ENCODE data around the gene HDHD3. TPM values are rescaled to one million over a fixed set of nuclear protein-coding genes. Genes with fewer than 3 reads are reported as not detected.
"Not testable (repeated sequence)": the region's sequence is repeated elsewhere in the genome, so short reads cannot be mapped to it uniquely, and the experiment has no call there.

HDHD3 gene
- total RNA-seq, 1 experiment from 2014 or later: 15.7 TPM

- ChIA-PET CTCF (interaction anchor here (1.0 kb wide), 1 partner anchor 273 kb away, joined by 3 read pairs; no protein-coding TSS in a partner anchor), POLR2A (no interaction called here)
- ATAC-seq (no peak), DNase-seq (ENCODE audit: low spot score) (no peak)
- no peaks in the 10 kb centered on the region for H3K9me3 Mint-ChIP-seq
- TF ChIP-seq AR (CRISPR knock-in tag; IDR thresholded peaks at IDR 0.05): no peak
- 0 out of 2 replicates have a peak, but pooled peaks have one; percentile 14 for TF ChIP-seq GABPB1 (CRISPR knock-in tag; IDR thresholded peaks at IDR 0.05)
- no peaks in the 10 kb centered on the region; the same call in 1 of the 2 replicates for H3K27me3 Mint-ChIP-seq (ENCODE audit: low read depth)
- H3K27ac Mint-ChIP-seq: no peak overlapping the region
- H3K4me3 Mint-ChIP-seq: no peak overlapping the region
- no peaks in the 10 kb centered on the region; the same call in 1 of the 2 replicates for H3K36me3 Mint-ChIP-seq
- H3K4me1 Mint-ChIP-seq: peaks cover 15% of the 10 kb centered on the region
Observed at GRCh38 chr9:113381909-113382411, 5.2 kb upstream of the HDHD3 start.

GRCh38 chr9:113381441-113381840 is 4.7 kb upstream of the HDHD3 start:
- H3K9me3 Mint-ChIP-seq; H3K27me3 Mint-ChIP-seq (ENCODE audit: low read depth); H3K36me3 Mint-ChIP-seq; H3K27ac Mint-ChIP-seq; DNase-seq (ENCODE audit: low spot score); POLR2A ChIA-PET; H3K4me3 Mint-ChIP-seq; ATAC-seq: not testable (repeated sequence)
- peaks cover 15% of the 10 kb centered on the region for H3K4me1 Mint-ChIP-seq
- CTCF ChIA-PET: interaction anchor here (0.6 kb wide), 1 partner anchor 110 kb away, joined by 3 read pairs; no protein-coding TSS in a partner anchor

GRCh38 chr9:113380869-113381378 is 4.1 kb upstream of the HDHD3 start:
- Mint-ChIP-seq H3K36me3 (no peaks in the 10 kb centered on the region), H3K9me3 (no peaks in the 10 kb centered on the region), H3K27ac (0 out of 2 replicates have a peak overlapping the region, but pooled peaks have one; percentile 10), H3K4me3 (no peak overlapping the region), H3K27me3 (ENCODE audit: low read depth) (no peaks in the 10 kb centered on the region; the same call in 1 of the 2 replicates), H3K4me1 (peaks cover 15% of the 10 kb centered on the region)
- no peak for DNase-seq (ENCODE audit: low spot score)
- peak; percentile 87 for TF ChIP-seq ZNF512 (CRISPR knock-in tag; IDR thresholded peaks at IDR 0.05; ENCODE audit: borderline replicate concordance)
- TF ChIP-seq SOX15 (CRISPR knock-in tag; IDR thresholded peaks at IDR 0.05): no peak
- ChIA-PET POLR2A (no interaction called here), CTCF (interaction anchor here (0.6 kb wide), 1 partner anchor 110 kb away, joined by 3 read pairs; no protein-coding TSS in a partner anchor)
- ATAC-seq: no peak

- ATAC-seq; H3K4me3 Mint-ChIP-seq; DNase-seq (ENCODE audit: low spot score); H3K27me3 Mint-ChIP-seq (ENCODE audit: low read depth); H3K9me3 Mint-ChIP-seq; H3K36me3 Mint-ChIP-seq; POLR2A ChIA-PET; H3K27ac Mint-ChIP-seq; CTCF ChIA-PET: not testable (repeated sequence)
- H3K4me1 Mint-ChIP-seq: peaks cover 15% of the 10 kb centered on the region
Observed at GRCh38 chr9:113379829-113380210, 3.0 kb upstream of the HDHD3 start.

- H3K4me3 Mint-ChIP-seq; H3K27me3 Mint-ChIP-seq (ENCODE audit: low read depth); H3K9me3 Mint-ChIP-seq; DNase-seq (ENCODE audit: low spot score); CTCF ChIA-PET; H3K36me3 Mint-ChIP-seq; H3K27ac Mint-ChIP-seq; POLR2A ChIA-PET; ATAC-seq: not testable (repeated sequence)
- peaks cover 15% of the 10 kb centered on the region for H3K4me1 Mint-ChIP-seq
Observed at GRCh38 chr9:113379094-113379828, 2.5 kb upstream of the HDHD3 start.
